PC-3 (cell line): ENCODE measurements around the gene LTBR. TPM values are rescaled to one million over a fixed set of nuclear protein-coding genes. Genes with fewer than 3 reads are reported as not detected.
"Not testable (repeated sequence)": the region's sequence is repeated elsewhere in the genome, so short reads cannot be mapped to it uniquely, and the experiment has no call there.

Experiments
- ATAC-seq: fragments of 200-7000 bp; cut with Tn5 transposase; 2 replicates; pipeline ENCODE4 v1.9.1; 2020; ENCODE audit warnings: mild to moderate bottlenecking, moderate library complexity
- BruUV-seq: library from RNA; stranded (reverse); fragments of 400-500 nt; replicated peaks from 2 replicates; lab custom pipeline; 2021; lab: Mats Ljungman, UMichigan
- CTCF ChIA-PET: fragments of 300-600 bp; sonication (Branson Sonifier 250); formaldehyde crosslinking; loops from one replicate; lab custom pipeline; 2022; ENCODE audit warnings: antibody characterized with exemption; lab: Charles Lee
- POLR2A ChIA-PET: fragments of 300-600 bp; sonication (Branson Sonifier 250); formaldehyde crosslinking; loops from one replicate; lab custom pipeline; 2022; ENCODE audit warnings: antibody characterized with exemption; ENCODE audit not compliant: unreplicated experiment; lab: Charles Lee
- DNase-seq: peaks from one replicate; pipeline ENCODE4 v3.0.0-alpha.2; 2015
- H2AFZ ChIP-seq: fragments of 300-600 bp; sonication (generic); 2 replicates; pipeline ENCODE4 v1.6.0; 2016; ENCODE audit warnings: antibody characterized with exemption, low read length
- H3F3A ChIP-seq: fragments of 300-600 bp; sonication (generic); one replicate; pipeline ENCODE4 v1.6.0; 2017; ENCODE audit warnings: antibody characterized with exemption, low read length, control low read depth, mild to moderate bottlenecking; ENCODE audit not compliant: unreplicated experiment
- H3K27ac ChIP-seq: fragments of 300-600 bp; sonication (generic); 2 replicates; pipeline ENCODE4 v1.5.1; 2016; ENCODE audit warnings: mild to moderate bottlenecking, low read length
- H3K27me3 ChIP-seq: fragments of 300-600 bp; sonication (generic); 2 replicates; pipeline ENCODE4 v1.6.1; 2016; ENCODE audit warnings: low read length, mixed read lengths
- H3K36me3 ChIP-seq: fragments of 300-600 bp; sonication (generic); 2 replicates; pipeline ENCODE4 v1.6.1; 2016; ENCODE audit warnings: low read depth, mixed run types, low read length, mixed read lengths
- H3K4me1 ChIP-seq: fragments of 300-600 bp; sonication (generic); 2 replicates; pipeline ENCODE4 v1.5.1; 2016; ENCODE audit warnings: low read length; ENCODE audit not compliant: insufficient read depth
- H3K4me2 ChIP-seq: fragments of 300-600 bp; sonication (generic); 2 replicates; pipeline ENCODE4 v1.6.0; 2016; ENCODE audit warnings: low read length
- H3K4me3 ChIP-seq: fragments of 300-600 bp; sonication (generic); 2 replicates; pipeline ENCODE4 v1.5.1; 2016; ENCODE audit warnings: mild to moderate bottlenecking, low read length, mixed read lengths
- H3K79me2 ChIP-seq: fragments of 300-600 bp; sonication (generic); 2 replicates; pipeline ENCODE4 v1.6.1; 2017; ENCODE audit warnings: low read length, mixed read lengths
- H3K9ac ChIP-seq: fragments of 300-600 bp; sonication (generic); 2 replicates; pipeline ENCODE4 v1.6.0; 2016; ENCODE audit warnings: mild to moderate bottlenecking, low read length
- H3K9me2 ChIP-seq: fragments of 300-600 bp; sonication (generic); replicated peaks from 2 replicates; pipeline ENCODE4 v1.6.1; 2016; ENCODE audit warnings: mixed run types, low read length, mixed read lengths
- H3K9me3 ChIP-seq: fragments of 300-600 bp; sonication (generic); 2 replicates; pipeline ENCODE4 v1.6.1; 2016; ENCODE audit warnings: low read length, mixed read lengths
- H4K20me1 ChIP-seq: fragments of 300-600 bp; sonication (generic); 2 replicates; pipeline ENCODE4 v1.6.1; 2016; ENCODE audit warnings: low read length, mixed read lengths
- CTCF ChIP-seq: fragments of 300-600 bp; sonication (generic); conservative IDR thresholded peaks from 2 replicates; pipeline ENCODE4 v1.5.1; 2017; ENCODE audit warnings: antibody characterized with exemption, low read depth, mild to moderate bottlenecking, low read length
- EZH2 ChIP-seq: fragments of 300-600 bp; sonication (generic); IDR thresholded peaks from one replicate; pipeline ENCODE4 v1.6.1; 2017; ENCODE audit warnings: antibody characterized with exemption, mild to moderate bottlenecking, low read length; ENCODE audit not compliant: unreplicated experiment
- EZH2phosphoT487 ChIP-seq: fragments of 300-600 bp; sonication (generic); IDR thresholded peaks from 2 replicates; pipeline ENCODE4 v1.6.1; 2018; ENCODE audit warnings: mild to moderate bottlenecking, antibody characterized with exemption, low read length, borderline replicate concordance
- intact Hi-C: fragments of 100-400 bp; cut with micrococcal nuclease; formaldehyde crosslinking; loops from 2 replicates; pipeline ENCODE4 v1.9.0; 2023
- total RNA-seq: library from RNA; depleted of rRNA; stranded (reverse); fragments of >200 nt; gene quantifications from 2 replicates; pipeline ENCODE4 v1.2.3, GENCODE V29; 2014

Gene LTBR
- total RNA-seq, 1 experiment from 2014 or later: 163 TPM

GRCh38 chr12:6343518-6343917 is 40.4 kb upstream of the LTBR start:
- no TSS peak for BruUV-seq
- no peak for ATAC-seq

GRCh38 chr12:6344101-6344660 is 39.8 kb upstream of the LTBR start:
- H3K9me3 ChIP-seq, intact Hi-C loops, H3K36me3 ChIP-seq, H3K4me3 ChIP-seq, H4K20me1 ChIP-seq, ATAC-seq, CTCF ChIA-PET, H3K4me2 ChIP-seq, H3K27me3 ChIP-seq, POLR2A ChIA-PET, H3K9ac ChIP-seq, BruUV-seq, H3F3A ChIP-seq, H2AFZ ChIP-seq, H3K9me2 ChIP-seq, DNase-seq: not testable (repeated sequence)
- Histone ChIP-seq H3K4me1 (peaks cover 35% of the 10 kb centered on the region), H3K79me2 (peaks cover 34% of the 10 kb centered on the region), H3K27ac (0 out of 2 replicates have a peak overlapping the region, but pooled peaks have one; percentile 90)

More at GRCh38 chr12:6343518-6343917, 40.4 kb upstream of the LTBR start:
- Histone ChIP-seq H2AFZ (no peak overlapping the region), H3F3A (no peaks in the 10 kb centered on the region), H3K4me1 (peaks cover 42% of the 10 kb centered on the region), H3K27ac (no peak overlapping the region), H3K4me3 (no peak overlapping the region), H3K36me3 (no peaks in the 10 kb centered on the region), H3K79me2 (peaks cover 40% of the 10 kb centered on the region), H3K9me3 (no peaks in the 10 kb centered on the region), H3K9me2 (no peaks in the 10 kb centered on the region), H3K9ac (no peak overlapping the region), H3K4me2 (no peak overlapping the region), H4K20me1 (0 out of 2 replicates have a peak, but pooled peaks cover 9% of the 10 kb centered on the region), H3K27me3 (no peaks in the 10 kb centered on the region)
- intact Hi-C loops: no loop called here
- ChIA-PET POLR2A (no interaction called here), CTCF (no interaction called here)
- no peak for DNase-seq
- TF ChIP-seq EZH2: no peak
- no peak for TF ChIP-seq CTCF

- POLR2A ChIA-PET: interaction anchor here (0.6 to 0.7 kb wide), 2 partner anchors 11 to 25 kb away, joined by 3 read pairs; no protein-coding TSS in a partner anchor
- CTCF ChIA-PET: interaction anchor here (0.6 kb wide), 1 partner anchor 144 kb away, joined by 4 read pairs; no protein-coding TSS in a partner anchor
- Histone ChIP-seq H2AFZ (peak overlapping the region; percentile 18; the same call in 1 of the 2 replicates), H3K9me3 (no peaks in the 10 kb centered on the region), H3K36me3 (no peaks in the 10 kb centered on the region), H3K9ac (peak overlapping the region; percentile 42; the same call in 1 of the 2 replicates), H3K4me1 (peaks cover 29% of the 10 kb centered on the region), H3K27me3 (no peaks in the 10 kb centered on the region), H3K79me2 (peaks cover 20% of the 10 kb centered on the region), H4K20me1 (no peaks in the 10 kb centered on the region), H3K4me2 (peak overlapping the region; percentile 64), H3K4me3 (no peak overlapping the region), H3K9me2 (no peaks in the 10 kb centered on the region), H3K27ac (peak overlapping the region; percentile 90), H3F3A (no peaks in the 10 kb centered on the region)
- DNase-seq (peak; percentile 83), ATAC-seq (peak; percentile 64)
- TF ChIP-seq EZH2: no peak
- TF ChIP-seq CTCF: no peak
- TF ChIP-seq EZH2phosphoT487: no peak
- no TSS peak for BruUV-seq
- intact Hi-C loops: no loop called here
These were observed 38.5 kb upstream of the LTBR start for GRCh38 chr12:6345319-6346091.
